Hematopoietic multipotent progenitor cell (in vitro differentiated cells): ENCODE measurements around the gene BCL7A. TPM values are rescaled to one million over a fixed set of nuclear protein-coding genes. Genes with fewer than 3 reads are reported as not detected.
"Not testable (repeated sequence)": the region's sequence is repeated elsewhere in the genome, so short reads cannot be mapped to it uniquely, and the experiment has no call there.

Experiments
- DNase-seq, 3 donors: peaks; one replicate each; pipeline ENCODE4 v3.0.0-alpha.2; 2011 to 2015; ENCODE audit warnings: low read depth in 2 of 3, low spot score in 2 of 3
- total RNA-seq: library from RNA; depleted of rRNA; stranded (reverse); fragments of >200 nt; gene quantifications from one replicate; pipeline ENCODE4 v1.2.3, GENCODE V29; 2012

BCL7A gene
- total RNA-seq, 1 donor: 38.8 TPM

DNA sequence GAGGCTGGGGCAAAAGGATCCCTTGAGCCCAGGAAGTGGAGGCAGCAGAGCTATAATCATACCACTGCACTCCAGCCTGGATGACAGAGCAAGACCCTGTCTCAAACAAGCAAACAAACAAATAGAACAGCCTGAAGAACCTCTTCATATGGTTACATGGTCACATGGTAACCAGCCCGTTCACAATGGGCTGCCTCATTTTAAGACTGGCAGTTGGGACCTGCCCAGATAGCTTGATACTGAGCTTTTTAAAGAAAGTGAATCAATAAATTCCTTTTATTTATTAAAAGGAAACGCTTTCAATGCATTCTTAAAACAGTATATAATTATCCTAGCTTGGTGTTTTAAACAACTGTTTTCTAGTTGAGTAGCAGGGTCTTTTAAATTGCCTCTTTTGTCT lies 67.4 kb downstream of the BCL7A start:
- DNase-seq: no peak

DNA sequence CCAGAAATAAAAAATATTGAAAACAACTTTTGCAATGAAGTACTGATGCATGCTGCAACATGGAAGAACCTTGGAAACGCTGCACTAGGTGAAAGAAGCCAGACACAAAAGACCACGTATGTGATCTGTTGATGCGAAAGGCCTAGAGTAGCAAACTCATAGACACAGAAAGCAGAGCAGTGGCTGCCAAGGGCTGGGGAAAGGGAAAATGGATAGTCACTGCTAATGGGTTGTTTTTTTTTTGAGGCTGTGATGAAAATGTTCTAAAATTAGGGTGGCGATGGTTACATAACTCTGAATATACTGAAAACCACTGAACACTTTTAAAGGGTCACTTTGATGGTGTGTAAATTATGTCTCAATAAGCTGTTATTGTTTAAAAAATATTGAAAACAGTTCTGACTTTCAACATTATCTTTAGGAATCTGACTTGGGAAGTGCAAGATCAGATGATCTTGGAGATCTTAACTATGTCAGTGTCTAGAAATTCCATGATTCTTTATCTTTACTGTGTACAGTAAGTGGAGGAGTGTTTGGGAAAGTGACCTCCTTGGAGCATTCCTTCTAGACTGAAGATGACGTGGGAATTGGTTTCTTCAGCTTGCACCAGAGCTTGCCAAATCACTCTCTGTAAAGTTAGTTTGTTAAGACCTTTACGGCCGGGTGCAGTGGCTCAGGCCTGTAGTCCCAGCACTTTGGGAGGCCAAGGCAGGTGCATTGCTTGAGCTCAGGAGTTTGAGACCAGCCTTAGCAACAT lies 69.3 kb downstream of the BCL7A start:
- DNase-seq: no peak

DNA sequence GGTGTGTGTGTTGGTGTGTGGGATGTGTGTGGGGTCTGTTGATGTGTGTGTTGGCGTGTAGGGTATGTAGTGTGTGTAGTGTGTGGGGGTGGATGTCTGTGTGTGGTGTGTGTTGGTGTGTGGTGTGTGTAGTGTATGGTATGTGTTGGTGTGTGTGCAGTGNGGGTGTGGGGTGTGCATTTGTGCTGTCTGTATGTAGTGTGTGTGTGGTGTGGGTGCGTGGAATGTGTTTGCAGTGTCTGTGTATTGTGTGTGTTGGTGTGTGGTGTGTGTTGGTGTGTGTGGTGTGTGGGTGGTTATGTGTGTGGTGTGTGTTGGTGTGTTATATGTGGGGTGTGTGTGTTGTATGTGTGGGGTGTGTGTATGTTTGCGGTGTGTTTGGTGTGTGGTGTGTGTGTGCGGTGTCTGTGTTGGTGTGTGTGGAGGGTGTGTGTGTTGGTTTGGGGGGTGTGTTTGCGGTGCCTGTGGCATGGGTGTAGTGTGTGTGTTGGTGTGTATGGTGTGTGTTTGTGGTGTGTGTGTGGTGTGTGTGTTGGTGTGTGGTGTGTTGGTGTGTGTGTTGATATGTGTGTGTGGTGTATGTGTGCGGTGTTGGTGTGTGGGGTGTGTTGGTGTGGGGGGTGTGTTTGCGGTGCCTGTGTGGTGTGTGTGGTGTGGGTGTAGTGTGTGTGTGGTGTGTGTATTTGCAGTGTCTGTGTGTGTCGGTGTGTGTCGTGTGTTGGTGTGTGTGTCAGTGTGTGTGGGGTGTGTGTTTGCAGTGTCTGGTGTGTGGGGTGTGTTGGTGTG lies 71.6 kb downstream of the BCL7A start:
- DNase-seq: no peak

DNA sequence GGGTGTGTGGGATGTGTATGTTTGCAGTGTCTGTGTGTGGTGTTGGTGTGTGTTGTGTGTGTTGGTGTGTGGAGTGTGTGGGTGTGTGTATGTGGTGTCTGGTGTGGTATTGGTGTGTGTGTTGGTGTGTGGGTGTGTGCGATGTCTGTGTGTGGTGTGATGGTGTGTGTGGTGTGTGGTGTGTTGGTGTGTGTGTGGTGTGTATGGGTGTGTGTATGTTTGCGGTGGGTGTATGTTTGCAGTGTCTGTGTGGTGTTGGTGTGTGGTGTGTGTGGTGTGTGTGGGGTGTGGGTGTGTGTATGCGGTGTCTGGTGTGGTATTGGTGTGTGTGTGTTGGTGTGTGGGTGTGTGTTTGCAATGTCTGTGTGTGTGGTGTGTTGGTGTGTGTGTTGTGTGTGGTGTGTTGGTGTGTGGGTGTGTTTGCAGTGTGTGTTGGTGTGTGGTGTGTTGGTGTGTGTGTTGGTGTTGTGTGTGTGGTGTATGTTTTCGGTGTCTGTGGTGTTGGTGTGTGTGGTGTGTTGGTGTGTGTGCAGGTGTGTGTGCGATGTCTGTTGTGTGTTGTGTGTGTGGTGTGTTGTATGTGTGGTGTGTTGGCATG lies 72.6 kb downstream of the BCL7A start:
- DNase-seq: no peak

DNA sequence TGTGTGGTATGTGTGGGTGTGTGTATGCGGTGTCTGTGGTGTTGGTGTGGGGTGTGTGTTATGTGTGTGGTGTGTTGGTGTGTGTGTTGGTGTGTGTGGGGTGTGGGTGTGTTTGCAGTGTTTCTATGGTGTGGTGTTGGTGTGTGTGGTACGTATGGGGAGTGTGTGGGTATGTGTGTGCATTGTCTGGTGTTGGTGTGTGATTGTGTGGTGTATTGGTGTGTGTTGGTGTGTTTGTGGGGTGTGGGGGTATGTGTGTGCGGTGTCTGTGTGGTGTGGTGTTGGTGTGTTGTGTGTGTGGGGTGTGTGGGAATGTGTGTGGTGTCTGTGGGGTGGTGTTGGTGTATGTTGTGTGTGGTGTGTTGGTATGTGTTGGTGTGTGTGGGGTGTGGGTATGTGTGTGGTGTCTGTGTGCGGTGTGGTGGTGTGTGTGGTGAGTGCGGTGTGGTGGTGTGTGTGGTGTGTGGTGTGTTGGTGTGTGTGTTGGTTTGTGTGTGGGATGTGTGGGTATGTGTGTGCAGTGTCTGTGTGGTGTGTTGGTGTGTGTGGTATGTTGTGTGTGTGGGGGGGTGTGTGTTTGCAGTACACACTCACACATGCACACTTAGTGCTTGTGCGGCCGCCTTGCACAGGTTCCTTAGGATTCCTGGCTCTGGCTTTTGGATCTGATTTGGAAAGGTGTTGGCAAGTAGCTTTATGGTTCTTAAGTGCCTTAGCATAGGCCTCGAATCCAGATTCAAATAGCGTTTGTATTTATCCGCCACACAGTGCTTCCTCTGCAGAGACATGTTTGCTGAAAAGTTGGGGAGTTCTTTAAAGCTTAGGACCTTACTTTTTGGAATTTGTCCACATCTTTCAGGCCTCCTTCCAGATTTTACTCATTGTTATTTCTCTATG lies 73.3 kb downstream of the BCL7A start:
- DNase-seq: peak in 1 of 3 donors; percentile 39

DNA sequence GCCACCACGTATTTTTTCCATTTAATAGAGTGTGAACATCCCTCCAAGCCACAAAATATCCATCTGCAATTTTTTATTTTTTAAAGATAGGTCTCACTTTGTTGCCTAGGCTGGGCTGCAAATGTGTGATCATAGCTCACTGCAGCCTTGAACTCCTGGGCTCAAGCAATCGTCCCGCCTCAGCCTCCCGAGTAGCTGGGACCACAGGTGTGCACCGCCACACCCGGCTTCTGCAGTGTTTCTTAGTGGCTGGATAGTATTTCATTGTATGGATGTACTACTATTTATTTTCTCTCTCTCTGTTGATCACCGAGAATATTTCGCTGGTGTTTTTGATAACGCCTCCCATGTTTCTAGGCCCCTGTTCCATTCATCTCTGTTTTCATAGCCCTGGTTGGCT lies 74.3 kb downstream of the BCL7A start:
- no peak for DNase-seq

DNA sequence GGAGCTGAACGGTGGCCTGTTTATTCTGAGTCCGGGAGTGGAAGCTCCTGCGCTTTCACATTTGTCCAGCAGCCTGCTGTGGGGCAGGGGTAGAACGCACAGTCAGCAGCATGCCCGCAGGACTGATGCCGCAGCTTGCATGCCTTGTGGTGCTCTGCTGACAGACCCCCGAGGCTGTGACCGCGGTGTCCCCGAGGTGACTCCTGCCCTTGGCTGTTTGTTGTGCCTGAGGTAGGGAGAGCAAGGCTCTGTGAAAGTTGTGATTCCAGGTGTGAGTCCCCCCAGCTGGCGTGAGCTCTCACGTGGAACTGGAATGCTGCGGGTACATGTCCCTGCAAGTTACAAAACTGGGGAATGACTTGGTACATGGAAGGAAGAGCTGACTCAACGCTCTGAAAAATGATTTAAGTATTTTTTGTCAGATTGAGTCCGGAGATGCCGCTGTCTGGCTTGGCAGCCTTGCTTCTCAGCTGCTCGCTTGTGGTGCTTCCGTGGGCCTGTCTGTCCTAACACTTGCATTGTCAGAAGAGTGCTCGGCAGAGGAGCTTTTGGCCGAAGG lies 75.0 kb downstream of the BCL7A start:
- no peak for DNase-seq

DNA sequence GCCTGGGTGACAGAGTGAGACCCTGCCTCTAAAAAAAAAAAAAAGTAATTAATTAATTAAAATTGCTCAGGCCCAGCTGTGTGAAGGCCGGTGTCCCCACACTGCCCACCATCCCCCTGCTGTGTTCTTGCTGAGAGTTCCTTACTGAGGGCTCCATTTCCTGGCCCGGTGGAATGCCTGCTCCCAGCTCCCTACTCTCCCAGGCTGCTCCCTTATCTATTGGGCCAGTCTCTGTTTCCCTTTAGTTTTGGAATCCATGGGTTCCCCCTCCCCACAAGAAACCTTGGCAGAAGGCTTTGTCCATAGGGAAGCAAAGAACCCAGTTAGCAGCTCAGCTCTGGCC lies 75.9 kb downstream of the BCL7A start:
- DNase-seq: no peak

DNA sequence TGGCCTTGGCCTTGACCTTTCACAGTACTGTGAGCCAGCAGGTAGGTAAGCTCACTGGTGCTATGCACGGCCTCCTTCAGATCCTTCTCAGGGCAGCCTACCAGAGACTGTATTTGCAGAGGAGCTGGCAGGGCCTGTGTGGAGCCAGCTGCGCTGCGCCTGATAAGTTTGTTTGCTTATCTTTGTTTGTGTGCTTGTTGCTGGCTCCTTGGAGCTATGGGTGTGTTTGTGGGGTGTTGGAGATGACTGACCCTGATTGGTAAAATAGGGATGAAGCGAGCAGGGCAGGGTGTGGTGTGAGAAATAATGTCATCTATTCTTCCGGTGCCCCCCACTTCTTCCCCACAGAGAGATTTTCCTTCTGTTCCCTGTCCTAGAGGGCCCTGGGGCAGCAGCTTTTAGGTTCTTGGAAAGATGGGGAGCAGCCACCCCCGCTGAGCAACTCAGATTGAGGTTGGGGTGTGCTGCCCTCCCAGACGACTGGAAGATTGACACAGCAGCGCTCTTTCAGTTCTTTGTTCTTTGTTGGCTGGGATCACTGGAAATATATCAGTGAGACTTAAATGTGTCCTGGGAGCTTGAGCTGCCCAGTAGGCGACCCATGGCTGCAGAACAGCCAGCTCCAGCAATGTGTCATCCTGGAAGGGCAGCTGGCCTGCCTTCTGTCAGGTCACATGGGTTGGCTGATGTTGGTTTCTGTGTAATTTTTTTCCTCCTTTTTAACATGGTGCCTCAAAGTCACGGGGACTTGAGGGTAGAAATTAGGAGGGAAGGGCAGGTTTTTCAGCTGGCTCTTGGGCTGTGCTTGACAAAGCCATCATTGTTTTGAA lies 76.5 kb downstream of the BCL7A start:
- peak in 2 of 3 donors; percentile 60 to 68 for DNase-seq

DNA sequence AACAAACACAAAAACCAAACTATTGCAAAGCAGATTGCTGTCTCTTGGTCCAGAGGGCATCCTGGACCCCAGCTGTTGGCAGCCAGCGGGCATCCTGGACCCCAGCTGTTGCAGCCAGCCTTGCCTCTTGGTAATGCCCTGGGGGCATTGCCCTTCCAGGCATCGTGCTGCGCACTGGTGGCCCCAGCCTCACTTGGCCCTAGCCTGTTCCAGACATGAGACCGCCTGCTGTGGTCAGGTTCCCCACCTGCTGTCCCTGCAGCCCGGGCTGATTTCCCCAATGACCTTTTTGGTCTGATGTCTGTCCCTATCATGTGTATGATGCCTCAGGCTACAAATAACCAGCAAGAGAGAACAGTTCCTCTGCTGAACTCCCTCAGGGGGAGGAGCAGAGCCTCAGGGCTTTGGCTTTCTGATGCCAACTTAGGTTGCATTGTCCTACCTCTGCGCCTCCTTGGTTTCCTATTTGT lies 77.6 kb downstream of the BCL7A start:
- DNase-seq: no peak

DNA sequence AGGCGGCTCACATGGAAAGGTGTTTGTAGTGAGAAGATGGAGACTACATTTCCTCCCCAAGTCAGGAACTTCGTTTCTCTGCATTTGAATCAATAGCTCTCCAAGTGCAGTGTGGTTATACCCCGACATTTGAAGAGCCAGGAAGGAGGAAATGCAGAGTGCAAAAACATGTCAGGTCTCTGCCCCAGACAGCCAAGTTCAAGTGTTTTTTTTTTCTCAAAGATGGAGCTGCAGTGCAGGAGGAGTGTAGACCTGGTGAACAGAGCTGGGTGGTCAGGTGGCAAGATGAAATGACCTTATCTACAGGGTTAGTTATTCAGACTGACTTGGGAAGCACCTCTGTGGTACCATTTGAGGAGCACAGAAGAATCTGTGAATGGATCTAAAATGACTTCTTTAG lies 78.2 kb downstream of the BCL7A start:
- DNase-seq: no peak

DNA sequence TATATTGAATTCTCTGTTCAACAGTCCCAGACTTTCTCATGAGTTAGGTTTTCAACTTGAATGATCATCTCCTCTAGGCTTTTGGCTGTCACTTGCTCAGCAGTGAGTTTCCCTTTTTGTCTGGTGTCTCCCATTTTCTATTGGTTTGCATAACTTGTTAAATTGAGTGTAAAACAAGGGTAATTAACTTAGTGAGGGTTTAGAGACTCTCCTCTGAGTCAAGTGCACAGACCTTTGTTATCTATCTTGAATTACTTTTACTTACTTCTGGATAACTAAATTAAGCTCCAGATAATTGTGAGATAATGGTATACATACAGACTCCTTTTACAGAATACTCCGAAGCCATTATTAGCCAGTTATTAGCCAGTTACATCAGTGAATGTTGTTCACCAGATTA lies 78.9 kb downstream of the BCL7A start:
- no peak for DNase-seq

DNA sequence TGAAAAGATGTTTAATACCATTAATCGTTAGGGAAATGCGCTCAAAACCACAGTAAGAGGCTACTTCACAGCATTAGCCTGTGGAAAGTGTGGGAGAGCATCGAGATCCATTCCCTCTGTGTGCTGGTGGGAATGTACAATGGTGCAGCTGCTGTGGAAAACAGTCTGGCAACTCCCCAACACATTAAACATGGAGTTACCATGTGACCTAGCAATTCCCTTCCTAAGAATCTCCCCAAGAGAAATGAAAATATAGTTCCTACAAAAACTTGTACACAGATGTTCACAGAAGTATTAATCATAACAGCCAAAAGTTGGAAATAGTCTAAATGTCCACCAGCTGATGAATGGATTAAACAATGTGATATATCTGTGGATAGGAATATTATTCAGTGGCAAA lies 80.6 kb downstream of the BCL7A start:
- DNase-seq: no peak

DNA sequence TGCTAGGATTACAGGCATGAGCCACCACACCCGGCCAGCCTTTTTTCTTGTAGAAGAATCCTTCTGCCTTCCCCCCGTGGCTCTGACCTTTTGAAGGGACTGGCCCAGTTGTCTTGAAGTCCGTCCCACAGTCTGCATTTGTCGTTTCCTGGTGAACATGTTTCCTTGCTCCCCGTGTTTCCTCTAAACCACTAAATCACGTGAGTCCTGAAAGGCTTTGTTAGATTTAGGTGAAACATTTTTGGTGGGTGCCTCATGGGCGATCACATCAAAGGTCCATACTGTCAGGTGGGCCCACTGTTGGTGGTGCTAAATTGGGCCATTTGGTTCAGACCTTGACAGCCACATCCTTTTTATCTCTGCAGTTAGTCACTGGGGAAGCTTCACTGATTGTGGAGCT lies 83.2 kb downstream of the BCL7A start:
- DNase-seq: no peak

DNA sequence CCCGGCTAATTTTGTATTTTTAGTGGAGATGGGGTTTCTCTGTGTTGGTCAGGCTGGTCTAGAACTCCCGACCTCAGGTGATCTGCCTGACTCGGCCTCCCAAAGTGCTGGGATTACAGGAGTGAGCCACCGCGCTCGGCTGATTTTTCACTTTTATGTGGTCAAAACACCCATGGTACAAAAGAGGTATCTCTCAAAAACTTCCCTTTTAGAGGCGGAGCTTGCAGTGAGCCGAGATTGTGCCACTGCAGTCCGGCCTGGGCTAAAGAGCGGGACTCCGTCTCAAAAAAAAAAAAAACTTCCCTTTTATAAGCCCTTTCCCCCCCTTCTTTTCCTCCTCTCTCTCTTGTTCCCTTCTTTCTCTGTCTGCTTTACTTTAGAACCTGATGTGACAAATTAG lies 83.8 kb downstream of the BCL7A start:
- not testable (repeated sequence) for DNase-seq

DNA sequence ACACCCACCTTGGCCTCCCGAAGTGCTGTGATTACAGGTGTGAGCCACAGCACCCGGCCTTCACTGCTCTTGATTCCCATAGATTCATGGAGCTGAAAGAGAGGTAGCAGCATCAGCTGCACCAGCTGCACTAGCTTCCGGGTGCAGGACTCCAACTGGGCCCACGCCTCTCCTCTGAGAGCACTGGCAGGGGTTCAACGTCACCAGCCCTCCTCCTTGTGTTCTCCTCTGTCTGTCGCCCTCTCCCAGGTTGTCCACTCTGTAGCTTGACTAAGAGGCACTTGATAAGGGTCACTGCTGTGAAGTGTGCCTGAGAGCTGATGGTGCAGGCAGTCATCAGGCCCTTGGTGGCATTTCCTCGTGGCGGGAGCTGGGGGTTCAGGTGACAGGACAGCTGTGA lies 85.2 kb downstream of the BCL7A start:
- no peak for DNase-seq

DNA sequence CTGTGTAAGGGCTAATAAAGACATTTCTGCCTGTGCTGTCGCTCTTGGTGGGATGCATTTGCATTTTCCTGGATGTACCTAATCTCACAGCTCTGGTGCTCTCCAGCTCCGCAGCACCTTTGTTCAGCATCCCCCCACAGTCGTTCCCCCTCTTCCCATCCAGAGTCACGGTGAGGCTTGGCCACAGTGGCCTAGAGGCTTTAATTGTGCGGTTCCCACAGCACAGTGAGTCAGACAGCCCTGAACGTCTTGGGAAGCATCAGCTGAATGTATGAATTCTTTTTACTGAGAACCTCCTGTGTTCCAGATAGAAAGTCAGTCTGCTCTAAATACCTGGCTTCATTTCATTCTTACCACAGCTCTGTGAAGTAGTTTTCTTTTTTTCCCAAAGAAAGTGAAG lies 85.6 kb downstream of the BCL7A start:
- no peak for DNase-seq

DNA sequence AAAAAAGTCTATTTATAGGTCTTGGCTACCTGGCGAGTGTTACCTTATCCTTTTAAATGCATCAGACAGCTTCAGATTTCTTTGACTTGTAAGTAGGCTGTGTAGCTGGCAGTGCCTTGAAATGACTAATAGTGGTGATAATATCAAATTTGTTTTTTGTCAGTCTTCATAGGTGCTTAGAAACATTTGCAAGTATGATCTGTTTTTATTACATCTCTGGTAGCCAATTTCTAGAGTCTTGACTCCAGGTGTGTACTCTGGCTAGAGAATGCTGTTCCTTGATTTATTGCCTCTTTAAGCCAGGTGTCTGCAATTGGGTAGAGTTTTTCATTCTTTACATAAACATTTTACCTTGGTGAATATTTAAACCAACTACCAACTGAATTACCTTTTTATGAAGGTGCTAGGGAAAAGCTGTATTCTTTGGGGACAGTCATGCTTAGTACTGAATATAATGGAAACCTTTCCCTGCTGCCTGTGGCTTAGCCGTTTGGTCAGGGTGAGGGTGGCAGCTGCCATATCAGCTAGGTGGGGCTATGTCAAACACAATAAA lies 89.5 kb downstream of the BCL7A start:
- no peak for DNase-seq
